HEK293 (cell line): ENCODE measurements around the gene TBC1D16.

Source experiments
- CTCF ChIA-PET: fragments of 350-600 bp; formaldehyde crosslinking; extraction: SDS; loops from one replicate; lab custom pipeline; 2021; ENCODE audit warnings: antibody characterized with exemption; lab: Yijun Ruan, JAX
- POLR2A ChIA-PET: fragments of 300-600 bp; formaldehyde crosslinking; extraction: SDS; loops from one replicate; lab custom pipeline; 2020; ENCODE audit warnings: antibody characterized with exemption, inconsistent platforms; lab: Yijun Ruan, JAX
- H3K27ac ChIP-seq: fragments of 200-500 bp; sonication (Bioruptor generic); 2 replicates; pipeline ENCODE4 v1.5.1; 2014; ENCODE audit warnings: low read depth, low read length, control low read depth, inconsistent platforms; ENCODE audit errors: extremely low read depth
- H3K36me3 ChIP-seq, 2 experiments: fragments of 200-500 bp in 1 of 2; sonication (Bioruptor generic) in 1 of 2; 1 replicate in 1 of 2; 2 replicates in 1 of 2; pipeline ENCODE4 v1.5.1; 2014 to 2017; ENCODE audit warnings: inconsistent platforms in 2 of 2, low read length in 2 of 2; ENCODE audit not compliant: control insufficient read depth in 2 of 2, insufficient read depth in 1 of 2
- H3K4me1 ChIP-seq: fragments of 200-500 bp; sonication (Bioruptor generic); 2 replicates; pipeline ENCODE4 v1.5.1; 2014; ENCODE audit warnings: mild to moderate bottlenecking, low read length, inconsistent platforms; ENCODE audit not compliant: control insufficient read depth, insufficient read depth
- H3K4me3 ChIP-seq: 2 replicates; pipeline ENCODE4 v1.5.1; 2011; ENCODE audit warnings: low read depth, mild to moderate bottlenecking, control low read depth, low read length, moderate library complexity
- H3K9me3 ChIP-seq: fragments of 200-500 bp; sonication (Bioruptor generic); 2 replicates; pipeline ENCODE4 v1.5.1; 2014; ENCODE audit warnings: low read depth, low read length, inconsistent platforms; ENCODE audit not compliant: control insufficient read depth, insufficient read depth
- BCL11A ChIP-seq: fragments of 450-650 bp; formaldehyde crosslinking; IDR thresholded peaks from 2 replicates; pipeline ENCODE4 v1.5.1; 2016; ENCODE audit warnings: low read depth, missing biosample characterization, missing genetic modification characterization
- GLI4 ChIP-seq: fragments of 450-650 bp; formaldehyde crosslinking; IDR thresholded peaks from 2 replicates; pipeline ENCODE4 v1.5.1; 2016; ENCODE audit warnings: missing biosample characterization, missing genetic modification characterization
- GLIS2 ChIP-seq: fragments of 450-650 bp; formaldehyde crosslinking; IDR thresholded peaks from 2 replicates; pipeline ENCODE4 v1.5.1; 2016; ENCODE audit warnings: missing biosample characterization, missing genetic modification characterization
- OSR2 ChIP-seq: fragments of 450-650 bp; formaldehyde crosslinking; IDR thresholded peaks from 2 replicates; pipeline ENCODE4 v1.5.1; 2016; ENCODE audit warnings: missing biosample characterization, missing genetic modification characterization
- PRDM4 ChIP-seq: fragments of 450-650 bp; formaldehyde crosslinking; IDR thresholded peaks from 2 replicates; pipeline ENCODE4 v1.5.1; 2017; ENCODE audit warnings: missing biosample characterization, missing genetic modification characterization
- PRDM6 ChIP-seq: fragments of 450-650 bp; formaldehyde crosslinking; IDR thresholded peaks from 2 replicates; pipeline ENCODE4 v1.5.1; 2017; ENCODE audit warnings: missing biosample characterization, missing genetic modification characterization
- REST ChIP-seq: fragments of 450-650 bp; formaldehyde crosslinking; IDR thresholded peaks from 2 replicates; pipeline ENCODE4 v1.5.1; 2016; ENCODE audit warnings: missing biosample characterization, missing genetic modification characterization
- TSHZ1 ChIP-seq: fragments of 450-650 bp; formaldehyde crosslinking; IDR thresholded peaks from 2 replicates; pipeline ENCODE4 v1.5.1; 2016; ENCODE audit warnings: missing biosample characterization, missing genetic modification characterization, borderline replicate concordance
- ZBTB6 ChIP-seq: fragments of 450-650 bp; formaldehyde crosslinking; IDR thresholded peaks from 2 replicates; pipeline ENCODE4 v1.5.1; 2017; ENCODE audit warnings: missing biosample characterization, missing genetic modification characterization
- ZNF10 ChIP-seq: fragments of 450-650 bp; formaldehyde crosslinking; IDR thresholded peaks from 2 replicates; pipeline ENCODE4 v1.5.1; 2017; ENCODE audit warnings: missing biosample characterization, missing genetic modification characterization
- ZNF148 ChIP-seq: fragments of 450-650 bp; formaldehyde crosslinking; IDR thresholded peaks from 2 replicates; pipeline ENCODE4 v1.5.0; 2017; ENCODE audit warnings: missing biosample characterization, missing genetic modification characterization, borderline replicate concordance
- ZNF202 ChIP-seq: fragments of 450-650 bp; formaldehyde crosslinking; IDR thresholded peaks from 2 replicates; pipeline ENCODE4 v1.5.1; 2016; ENCODE audit warnings: missing biosample characterization, missing genetic modification characterization, borderline replicate concordance
- ZNF24 ChIP-seq: fragments of 450-650 bp; formaldehyde crosslinking; IDR thresholded peaks from 2 replicates; pipeline ENCODE4 v1.5.1; 2016; ENCODE audit warnings: missing biosample characterization, missing genetic modification characterization
- ZNF266 ChIP-seq: fragments of 450-650 bp; formaldehyde crosslinking; IDR thresholded peaks from 2 replicates; pipeline ENCODE4 v1.5.1; 2016; ENCODE audit warnings: missing biosample characterization, missing genetic modification characterization, low read depth
- ZNF324 ChIP-seq: fragments of 450-650 bp; formaldehyde crosslinking; IDR thresholded peaks from 2 replicates; pipeline ENCODE4 v1.5.1; 2016; ENCODE audit warnings: missing biosample characterization, missing genetic modification characterization
- ZNF48 ChIP-seq: fragments of 450-650 bp; formaldehyde crosslinking; IDR thresholded peaks from 2 replicates; pipeline ENCODE4 v1.5.1; 2016; ENCODE audit warnings: missing biosample characterization, missing genetic modification characterization
- ZNF600 ChIP-seq: fragments of 450-650 bp; formaldehyde crosslinking; IDR thresholded peaks from 2 replicates; pipeline ENCODE4 v1.5.1; 2016; ENCODE audit warnings: missing biosample characterization, missing genetic modification characterization
- ZNF610 ChIP-seq: fragments of 450-650 bp; formaldehyde crosslinking; IDR thresholded peaks from 2 replicates; pipeline ENCODE4 v1.5.1; 2016; ENCODE audit warnings: missing biosample characterization, missing genetic modification characterization, borderline replicate concordance
- ZNF623 ChIP-seq: fragments of 450-650 bp; formaldehyde crosslinking; IDR thresholded peaks from 2 replicates; pipeline ENCODE4 v1.5.1; 2016; ENCODE audit warnings: missing biosample characterization, missing genetic modification characterization
- ZNF776 ChIP-seq: fragments of 450-650 bp; formaldehyde crosslinking; IDR thresholded peaks from 2 replicates; pipeline ENCODE4 v1.5.0; 2017; ENCODE audit warnings: missing biosample characterization, missing genetic modification characterization, borderline replicate concordance

The TBC1D16 gene

GRCh38 chr17:79993390-79994227 is 42.1 kb downstream of the TBC1D16 start:
- H3K4me1 ChIP-seq = peaks cover 24% of the 10 kb centered on the region
- TF ChIP-seq REST = peak; percentile 87
- TF ChIP-seq BCL11A (tag by site-specific recombination) = no peak; the same call in 1 of the 2 replicates
- TF ChIP-seq GLIS2 (tag by site-specific recombination) = peak; percentile 81
- TF ChIP-seq ZNF600 (tag by site-specific recombination) = peak; percentile 91
- TF ChIP-seq ZNF610 (tag by site-specific recombination) = peak; percentile 90
- no peak for TF ChIP-seq GLI4 (tag by site-specific recombination)
- peak; percentile 88 for TF ChIP-seq ZNF10 (tag by site-specific recombination)
- no peak for TF ChIP-seq ZNF266
- peak; percentile 98 for TF ChIP-seq ZBTB6 (tag by site-specific recombination)
- no peak for TF ChIP-seq TSHZ1 (tag by site-specific recombination)
- no peak for TF ChIP-seq ZNF202 (tag by site-specific recombination)
- no peak for TF ChIP-seq ZNF148 (tag by site-specific recombination)
- no peak for TF ChIP-seq ZNF623 (tag by site-specific recombination)
- peak; percentile 87 for TF ChIP-seq OSR2 (tag by site-specific recombination)
- TF ChIP-seq PRDM4 (tag by site-specific recombination) = peak; percentile 80
- TF ChIP-seq ZNF48 = no peak
- TF ChIP-seq ZNF776 (tag by site-specific recombination) = no peak
- TF ChIP-seq PRDM6 (tag by site-specific recombination) = peak; percentile 58
- TF ChIP-seq ZNF24 (tag by site-specific recombination) = peak; percentile 95
- TF ChIP-seq ZNF324 (tag by site-specific recombination) = peak; percentile 97; the same call in 1 of the 2 replicates

More at GRCh38 chr17:79993390-79994227, 42.1 kb downstream of the TBC1D16 start:
- no peaks in the 10 kb centered on the region for H3K9me3 ChIP-seq
- peak overlapping the region; percentile 85 for H3K27ac ChIP-seq
- POLR2A ChIA-PET = interaction anchor here (0.5 to 1.6 kb wide), 5 partner anchors 9 to 197 kb away, joined by 3 to 8 read pairs (median 3); partner anchors contain the start of genes CBX4 and CBX8
- CTCF ChIA-PET = interaction anchor here (0.6 to 3.5 kb wide), 17 partner anchors 11 to 621 kb away, joined by 3 to 41 read pairs (median 4); partner anchors contain the start of gene GAA
- no peaks in the 10 kb centered on the region; a peak in 1 of 3 replicates for H3K36me3 ChIP-seq
- H3K4me3 ChIP-seq = no peak overlapping the region
